Natural killer cell treated with Interleukin-12 subunit alpha and Interleukin-12 subunit beta and Interleukin-15 and Interleukin-18, amount 100 ng/mL, for 72 hours (primary cell): ENCODE measurements around the gene ACOT9. TPM values are rescaled to one million over a fixed set of nuclear protein-coding genes. Genes with fewer than 3 reads are reported as not detected.
"Not testable (repeated sequence)": the region's sequence is repeated elsewhere in the genome, so short reads cannot be mapped to it uniquely, and the experiment has no call there.

Source experiments
- ATAC-seq, 2 donors: fragments of 150-1000 bp; cut with Tn5 transposase in 1 of 2; sonication (Bioruptor Pico), chemical (Tn5 transposase) in 1 of 2; 2 replicates each; pipeline ENCODE4 v1.10.0; 2021
- DNase-seq: peaks from one replicate; pipeline ENCODE4 v3.0.0; 2022; ENCODE audit warnings: low spot score
- H3K27ac Mint-ChIP-seq, 2 donors: 1 replicate in 1 of 2; 2 replicates in 1 of 2; pipeline ENCODE4 v1.8.0; 2022; ENCODE audit warnings: mixed read lengths in 2 of 2, mild to moderate bottlenecking in 1 of 2, moderate library complexity in 1 of 2
- H3K27me3 Mint-ChIP-seq, 2 donors: 1 replicate in 1 of 2; 2 replicates in 1 of 2; pipeline ENCODE4 v1.8.0; 2022; ENCODE audit warnings: mixed read lengths in 2 of 2
- H3K36me3 Mint-ChIP-seq: one replicate; pipeline ENCODE4 v1.8.0; 2022; ENCODE audit warnings: mixed read lengths
- H3K4me1 Mint-ChIP-seq, 2 donors: 1 replicate in 1 of 2; 2 replicates in 1 of 2; pipeline ENCODE4 v1.8.0; 2022; ENCODE audit warnings: low read depth in 2 of 2, mixed read lengths in 2 of 2, mild to moderate bottlenecking in 1 of 2
- H3K4me3 Mint-ChIP-seq: one replicate; pipeline ENCODE4 v1.8.0; 2022; ENCODE audit warnings: mixed read lengths
- H3K9me3 Mint-ChIP-seq: 2 replicates; pipeline ENCODE4 v1.8.0; 2022; ENCODE audit warnings: mixed read lengths
- total RNA-seq, 2 donors: library from RNA; stranded (reverse); gene quantifications; one replicate each; pipeline ENCODE4 v1.2.3, GENCODE V29; 2022

ACOT9 gene
- total RNA-seq, 2 donors from 2014 or later, result 41.3 to 42.6 TPM

- Mint-ChIP-seq H3K27ac (peak overlapping the region in 1 of 2 donors; percentile 75), H3K4me3 (no peak overlapping the region), H3K4me1 (peaks cover 16 to 24% of the 10 kb centered on the region in 2 donors), H3K36me3 (peaks cover 5% of the 10 kb centered on the region), H3K27me3 (no peaks in the 10 kb centered on the region), H3K9me3 (no peaks in the 10 kb centered on the region)
- ATAC-seq, result no peak
- no peak for DNase-seq
Observed at GRCh38 chrX:23779025-23779424, 35.9 kb upstream of the ACOT9 start.

GRCh38 chrX:23776363-23776762 lies 33.3 kb upstream of the ACOT9 start:
- no peaks in the 10 kb centered on the region for H3K36me3 Mint-ChIP-seq
- H3K4me3 Mint-ChIP-seq, result no peak overlapping the region
- H3K27ac Mint-ChIP-seq, result no peak overlapping the region

GRCh38 chrX:23773601-23774175 lies 30.6 kb upstream of the ACOT9 start:
- Mint-ChIP-seq H3K9me3 (no peaks in the 10 kb centered on the region), H3K4me3 (peak overlapping the region; percentile 71), H3K27me3 (no peaks in the 10 kb centered on the region), H3K27ac (peak overlapping the region; percentile 95 to 97), H3K36me3 (no peaks in the 10 kb centered on the region), H3K4me1 (peaks cover 10% of the 10 kb centered on the region in 2 donors)
- no peak for DNase-seq
- ATAC-seq, result peak; percentile 85 to 86

More at GRCh38 chrX:23776363-23776762, 33.3 kb upstream of the ACOT9 start:
- H3K9me3 Mint-ChIP-seq, result no peaks in the 10 kb centered on the region
- H3K4me1 Mint-ChIP-seq, result peaks cover 10 to 20% of the 10 kb centered on the region in 2 donors
- no peak for DNase-seq
- no peak for ATAC-seq
- no peaks in the 10 kb centered on the region for H3K27me3 Mint-ChIP-seq

GRCh38 chrX:23771086-23771485 lies 28.0 kb upstream of the ACOT9 start:
- not testable (repeated sequence) for H3K36me3 Mint-ChIP-seq, DNase-seq, H3K9me3 Mint-ChIP-seq, H3K27ac Mint-ChIP-seq, H3K4me3 Mint-ChIP-seq, H3K27me3 Mint-ChIP-seq, ATAC-seq
- peaks cover 10% of the 10 kb centered on the region in 2 donors for H3K4me1 Mint-ChIP-seq

GRCh38 chrX:23770142-23770541 lies 27.1 kb upstream of the ACOT9 start:
- Mint-ChIP-seq H3K4me1 (peaks cover 10% of the 10 kb centered on the region in 2 donors), H3K27ac (no peak overlapping the region), H3K9me3 (no peaks in the 10 kb centered on the region), H3K4me3 (no peak overlapping the region), H3K27me3 (no peaks in the 10 kb centered on the region), H3K36me3 (no peaks in the 10 kb centered on the region)
- no peak for ATAC-seq
- DNase-seq, result no peak

GRCh38 chrX:23766650-23767551 lies 23.8 kb upstream of the ACOT9 start:
- H3K4me1 Mint-ChIP-seq, result peaks cover 0 to 4% of the 10 kb centered on the region in 2 donors
- H3K9me3 Mint-ChIP-seq, result no peaks in the 10 kb centered on the region
- DNase-seq (no peak), ATAC-seq (peak; percentile 62 to 83)
- peak overlapping the region in 1 of 2 donors; percentile 35 for H3K27ac Mint-ChIP-seq
- H3K27me3 Mint-ChIP-seq, result no peaks in the 10 kb centered on the region
- H3K36me3 Mint-ChIP-seq, result no peaks in the 10 kb centered on the region
- peak overlapping the region; percentile 39 for H3K4me3 Mint-ChIP-seq

- no peak for ATAC-seq
- H3K4me3 Mint-ChIP-seq, result no peak overlapping the region
- peaks cover 0 to 4% of the 10 kb centered on the region in 2 donors for H3K4me1 Mint-ChIP-seq
- H3K27me3 Mint-ChIP-seq, result no peaks in the 10 kb centered on the region
- no peak overlapping the region for H3K27ac Mint-ChIP-seq
- no peaks in the 10 kb centered on the region for H3K9me3 Mint-ChIP-seq
- H3K36me3 Mint-ChIP-seq, result no peaks in the 10 kb centered on the region
- no peak for DNase-seq
Observed at GRCh38 chrX:23765868-23766267, 22.8 kb upstream of the ACOT9 start.

- Mint-ChIP-seq H3K4me3 (no peak overlapping the region), H3K36me3 (no peaks in the 10 kb centered on the region), H3K27me3 (no peaks in the 10 kb centered on the region), H3K9me3 (no peaks in the 10 kb centered on the region), H3K27ac (no peak overlapping the region), H3K4me1 (peaks cover 0 to 4% of the 10 kb centered on the region in 2 donors)
- DNase-seq (no peak), ATAC-seq (no peak)
Observed at GRCh38 chrX:23765449-23765848, 22.4 kb upstream of the ACOT9 start.

- H3K9me3 Mint-ChIP-seq, result no peaks in the 10 kb centered on the region
- DNase-seq, result no peak
- no peaks in the 10 kb centered on the region for H3K36me3 Mint-ChIP-seq
- H3K27ac Mint-ChIP-seq, result peak overlapping the region in 1 of 2 donors; percentile 38
- no peak for ATAC-seq
- no peaks in the 10 kb centered on the region for H3K27me3 Mint-ChIP-seq
- H3K4me3 Mint-ChIP-seq, result no peak overlapping the region
- peaks cover 0 to 4% of the 10 kb centered on the region in 2 donors for H3K4me1 Mint-ChIP-seq
Observed at GRCh38 chrX:23764188-23764984, 21.3 kb upstream of the ACOT9 start.

- Mint-ChIP-seq H3K4me1 (peaks cover 0 to 7% of the 10 kb centered on the region in 2 donors), H3K27ac (no peak overlapping the region), H3K4me3 (no peak overlapping the region), H3K36me3 (no peaks in the 10 kb centered on the region), H3K9me3 (no peaks in the 10 kb centered on the region), H3K27me3 (no peaks in the 10 kb centered on the region)
- DNase-seq (no peak), ATAC-seq (no peak)
Observed at GRCh38 chrX:23759821-23760220, 16.7 kb upstream of the ACOT9 start.

- no peak overlapping the region for H3K27ac Mint-ChIP-seq
- H3K4me3 Mint-ChIP-seq, result no peak overlapping the region
Observed at GRCh38 chrX:23756165-23756564, 13.1 kb upstream of the ACOT9 start.

GRCh38 chrX:23754664-23755063 lies 11.6 kb upstream of the ACOT9 start:
- H3K4me1 Mint-ChIP-seq, result peaks cover 0 to 3% of the 10 kb centered on the region in 2 donors
- no peaks in the 10 kb centered on the region for H3K27me3 Mint-ChIP-seq
- H3K4me3 Mint-ChIP-seq, result no peak overlapping the region
- no peaks in the 10 kb centered on the region for H3K36me3 Mint-ChIP-seq
- ATAC-seq (no peak), DNase-seq (no peak)
- no peak overlapping the region for H3K27ac Mint-ChIP-seq
- H3K9me3 Mint-ChIP-seq, result no peaks in the 10 kb centered on the region

More at GRCh38 chrX:23756165-23756564, 13.1 kb upstream of the ACOT9 start:
- Mint-ChIP-seq H3K36me3 (no peaks in the 10 kb centered on the region), H3K9me3 (no peaks in the 10 kb centered on the region), H3K27me3 (no peaks in the 10 kb centered on the region), H3K4me1 (peaks cover 0 to 3% of the 10 kb centered on the region in 2 donors)
- DNase-seq (peak; percentile 74), ATAC-seq (peak; percentile 56 to 61)

GRCh38 chrX:23752740-23753415 lies 9.8 kb upstream of the ACOT9 start:
- no peak overlapping the region for H3K4me3 Mint-ChIP-seq
- H3K27me3 Mint-ChIP-seq, result no peaks in the 10 kb centered on the region
- DNase-seq, result no peak
- no peaks in the 10 kb centered on the region for H3K36me3 Mint-ChIP-seq
- no peak for ATAC-seq
- H3K4me1 Mint-ChIP-seq, result peaks cover 0 to 3% of the 10 kb centered on the region in 2 donors
- no peaks in the 10 kb centered on the region for H3K9me3 Mint-ChIP-seq
- H3K27ac Mint-ChIP-seq, result no peak overlapping the region
